Coronary artery (tissue), 2 donors: ENCODE measurements around the gene EBPL.
A peak's percentile ranks its signal among the peaks of the same experiment; 100 is the strongest.

Experiments used
- DNase-seq: peaks from one replicate; pipeline ENCODE4 v3.0.0-alpha.2; 2017; ENCODE audit warnings: low spot score
- H3K27ac ChIP-seq, 2 donors: fragments of 200-600 bp; sonication (generic); one replicate each; pipeline ENCODE4 v1.5.1; 2016 to 2019
- H3K4me3 ChIP-seq: fragments of 200-600 bp; sonication (generic); 2 replicates; pipeline ENCODE4 v1.5.1; 2016; ENCODE audit warnings: mild to moderate bottlenecking, moderate library complexity
- CTCF ChIP-seq: fragments of 200-600 bp; sonication (generic); IDR thresholded peaks from one replicate; pipeline ENCODE4 v1.5.1; 2019; ENCODE audit warnings: antibody characterized with exemption

The EBPL gene

DNA sequence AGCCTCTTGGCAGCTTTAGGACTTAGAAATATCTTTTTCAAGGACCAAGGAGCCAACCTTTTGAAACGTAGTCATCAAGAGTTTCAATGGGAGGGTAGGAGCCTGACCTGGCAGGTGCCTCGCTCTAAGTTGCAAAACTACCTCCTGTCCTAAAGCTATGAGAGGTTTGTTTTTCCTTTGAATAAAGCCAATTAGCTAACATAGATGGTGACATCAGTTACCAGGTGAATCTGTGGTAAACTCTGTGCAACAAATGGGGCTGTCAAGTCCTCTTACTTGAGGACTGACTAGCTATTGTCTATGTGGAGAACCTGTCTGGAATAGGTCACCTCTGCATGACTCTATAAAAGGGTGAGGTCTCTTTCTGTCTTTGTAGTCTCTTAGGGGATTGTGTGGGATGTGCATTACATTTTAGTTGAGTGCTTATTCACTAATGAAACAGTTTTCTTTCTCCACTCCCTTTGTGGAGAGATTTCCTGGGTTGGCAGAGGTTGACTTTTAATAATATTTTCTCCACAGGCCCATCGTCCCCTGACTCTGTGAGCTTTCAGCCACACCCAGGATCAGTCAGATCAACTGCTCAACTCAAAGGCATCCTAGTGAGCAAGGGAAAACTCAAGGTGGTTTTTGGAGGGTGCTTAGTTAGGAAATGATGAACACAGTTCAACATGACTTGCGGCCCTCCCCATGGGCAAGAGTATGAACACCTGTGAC is 53.1 kb downstream of the EBPL start:
- no peak for DNase-seq
- H3K4me3 ChIP-seq: no peak overlapping the region
- no peak overlapping the region for H3K27ac ChIP-seq
- TF ChIP-seq CTCF: no peak

DNA sequence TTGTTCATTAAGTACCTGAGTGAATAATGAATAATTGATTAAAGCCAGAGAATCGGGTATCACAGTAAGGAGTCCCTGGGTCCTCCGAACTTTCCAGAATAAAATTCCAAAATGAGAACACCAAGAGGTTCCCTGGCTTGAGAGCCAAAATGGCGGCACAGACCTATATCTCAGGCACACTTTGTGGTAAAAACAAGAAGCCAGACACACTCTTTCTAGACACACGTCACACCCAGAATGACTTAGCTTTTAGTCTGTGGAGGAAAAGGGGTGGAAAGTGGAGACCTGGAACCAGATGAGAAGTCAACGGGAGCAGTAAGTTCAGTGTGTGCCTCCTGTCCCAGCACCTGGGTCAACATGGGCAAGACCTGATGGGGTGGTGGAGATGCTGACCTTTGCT is 54.6 kb downstream of the EBPL start:
- Histone ChIP-seq H3K4me3 (no peak overlapping the region), H3K27ac (no peak overlapping the region)
- TF ChIP-seq CTCF: no peak
- DNase-seq: no peak

GRCh38 chr13:49635599-49636433 is 55.5 kb downstream of the EBPL start:
- no peak for TF ChIP-seq CTCF
- H3K27ac ChIP-seq: no peak overlapping the region
- no peak for DNase-seq

GRCh38 chr13:49633710-49634109 is 57.6 kb downstream of the EBPL start:
- no peak for TF ChIP-seq CTCF
- no peak overlapping the region for H3K4me3 ChIP-seq
- no peak for DNase-seq
- no peak overlapping the region for H3K27ac ChIP-seq

More at GRCh38 chr13:49635599-49636433, 55.5 kb downstream of the EBPL start:
- H3K4me3 ChIP-seq: peak overlapping the region; percentile 44

GRCh38 chr13:49632156-49632555 is 59.1 kb downstream of the EBPL start:
- no peak for TF ChIP-seq CTCF
- no peak for DNase-seq
- no peak overlapping the region for H3K4me3 ChIP-seq
- H3K27ac ChIP-seq: no peak overlapping the region

- Histone ChIP-seq H3K4me3 (no peak overlapping the region), H3K27ac (no peak overlapping the region)
- TF ChIP-seq CTCF: no peak
- no peak for DNase-seq
These were observed 60.7 kb downstream of the EBPL start for GRCh38 chr13:49630580-49630979.
